Coronary artery (tissue), 2 donors: ENCODE measurements around the gene DDX24.

ENCODE experiments used
- DNase-seq: peaks from one replicate; pipeline ENCODE4 v3.0.0-alpha.2; 2017; ENCODE audit warnings: low spot score
- H3K27ac ChIP-seq, 2 donors: fragments of 200-600 bp; sonication (generic); one replicate each; pipeline ENCODE4 v1.5.1; 2016 to 2019
- H3K4me3 ChIP-seq: fragments of 200-600 bp; sonication (generic); 2 replicates; pipeline ENCODE4 v1.5.1; 2016; ENCODE audit warnings: mild to moderate bottlenecking, moderate library complexity
- CTCF ChIP-seq: fragments of 200-600 bp; sonication (generic); IDR thresholded peaks from one replicate; pipeline ENCODE4 v1.5.1; 2019; ENCODE audit warnings: antibody characterized with exemption

DDX24 gene

DNA sequence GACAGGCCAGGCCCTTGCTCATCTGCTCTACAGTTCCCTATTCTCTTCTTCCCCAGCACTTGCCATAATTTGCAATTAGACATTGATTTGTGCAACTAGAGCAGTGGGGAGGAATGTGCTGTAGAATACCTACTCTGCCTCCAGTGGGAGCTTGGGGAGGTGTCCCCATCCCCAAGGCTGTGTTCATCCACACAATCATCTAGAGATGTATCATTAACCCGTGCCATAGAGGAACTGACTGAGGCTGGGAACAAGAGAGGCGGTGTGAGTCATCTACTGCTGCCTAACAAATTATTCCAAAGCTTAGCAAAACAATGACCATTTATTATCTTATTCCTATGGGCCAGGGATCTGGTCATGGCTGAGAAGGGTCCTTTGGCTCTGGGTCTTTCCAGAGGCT lies 60.0 kb downstream of the DDX24 start:
- no peak for DNase-seq
- H3K4me3 ChIP-seq = no peak overlapping the region
- H3K27ac ChIP-seq = no peak overlapping the region
- no peak for TF ChIP-seq CTCF

DNA sequence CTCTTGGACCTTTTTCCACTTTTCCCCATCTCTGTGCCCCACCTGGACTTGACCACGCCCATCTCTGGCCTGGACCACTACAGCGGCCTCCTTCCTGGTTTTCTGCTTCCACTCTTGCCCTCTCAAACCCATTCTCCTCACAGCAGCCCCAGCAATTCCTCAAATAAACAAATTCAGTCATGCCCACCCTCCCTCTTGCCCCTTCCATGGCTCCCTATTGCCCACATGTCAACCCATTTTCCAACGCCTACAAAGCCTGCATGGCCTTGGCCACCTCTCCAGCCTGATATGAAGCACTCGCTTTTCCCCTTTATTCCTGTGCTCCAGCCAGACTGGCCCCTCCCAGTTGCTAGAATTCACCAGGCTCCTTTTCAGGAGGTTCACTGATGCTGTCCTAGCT lies 60.7 kb downstream of the DDX24 start:
- H3K27ac ChIP-seq = no peak overlapping the region
- no peak overlapping the region for H3K4me3 ChIP-seq
- no peak for TF ChIP-seq CTCF
- DNase-seq = no peak

GRCh38 chr14:94019329-94019728 lies 61.7 kb downstream of the DDX24 start:
- no peak overlapping the region for H3K4me3 ChIP-seq
- H3K27ac ChIP-seq = no peak overlapping the region
- TF ChIP-seq CTCF = no peak
- DNase-seq = no peak

GRCh38 chr14:94018308-94018707 lies 62.7 kb downstream of the DDX24 start:
- no peak for TF ChIP-seq CTCF
- DNase-seq = no peak

GRCh38 chr14:94016446-94016976 lies 64.5 kb downstream of the DDX24 start:
- H3K27ac ChIP-seq = no peak overlapping the region
- TF ChIP-seq CTCF = no peak
- H3K4me3 ChIP-seq = no peak overlapping the region
- DNase-seq = no peak

More at GRCh38 chr14:94018308-94018707, 62.7 kb downstream of the DDX24 start:
- Histone ChIP-seq H3K4me3 (no peak overlapping the region), H3K27ac (no peak overlapping the region)

DNA sequence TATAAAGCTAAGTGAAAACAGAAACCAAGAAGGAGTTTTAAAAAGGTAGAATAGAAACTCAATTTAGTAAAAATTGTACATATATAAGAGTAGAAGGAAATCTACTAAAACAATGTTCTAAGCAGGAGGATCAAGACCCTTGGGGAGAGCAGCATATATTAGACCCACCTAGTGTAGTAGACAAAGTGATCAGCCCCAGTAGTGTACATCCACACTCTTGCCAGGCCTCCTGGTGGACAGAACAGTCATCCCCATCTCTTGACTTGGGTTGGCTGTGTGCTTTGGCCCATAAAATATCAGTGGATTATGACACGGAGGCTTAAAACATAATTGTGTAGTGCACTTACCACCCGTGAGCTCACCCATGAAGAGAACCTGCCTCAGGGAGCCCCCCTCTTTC lies 65.8 kb downstream of the DDX24 start:
- no peak for TF ChIP-seq CTCF
- no peak for DNase-seq
- Histone ChIP-seq H3K27ac (no peak overlapping the region), H3K4me3 (no peak overlapping the region)

DNA sequence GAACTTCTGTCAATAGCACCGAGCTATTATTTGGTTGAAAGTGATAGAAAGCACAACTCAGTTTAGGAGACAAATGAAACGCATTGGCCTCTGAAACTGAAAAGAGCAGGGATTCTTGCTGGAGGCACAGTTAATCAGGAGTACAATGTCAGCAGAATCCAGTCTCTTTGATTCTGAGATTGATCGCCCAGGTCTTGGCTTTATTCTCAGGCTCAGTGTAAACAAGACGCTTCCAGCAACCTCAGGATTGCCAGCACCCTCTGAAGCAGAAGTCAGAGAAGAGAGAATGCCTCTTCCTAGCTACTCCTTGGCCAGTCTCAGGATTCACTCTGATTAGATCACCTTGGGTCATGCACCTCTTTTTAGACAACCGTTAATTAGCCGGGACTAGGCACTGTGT lies 66.6 kb downstream of the DDX24 start:
- H3K4me3 ChIP-seq = no peak overlapping the region
- no peak for DNase-seq
- no peak for TF ChIP-seq CTCF

More for the DNA sequence above, 66.6 kb downstream of the DDX24 start:
- H3K27ac ChIP-seq = no peak overlapping the region
